Neuronal stem cell (in vitro differentiated cells): Measurements from ENCODE around the gene COL25A1.

ENCODE experiments used
- DNase-seq: peaks from one replicate; pipeline ENCODE4 v3.0.0-alpha.2; 2013; ENCODE audit warnings: low spot score
- H2AFZ ChIP-seq: one replicate; pipeline ENCODE4 v1.6.1; 2013; ENCODE audit warnings: mild to moderate bottlenecking, low read length, inconsistent platforms
- H2AK5ac ChIP-seq: 2 replicates; pipeline ENCODE4 v1.6.1; 2013; ENCODE audit warnings: low read depth, mild to moderate bottlenecking, inconsistent platforms, low read length, moderate library complexity, mixed read lengths
- H2BK120ac ChIP-seq: 2 replicates; pipeline ENCODE4 v1.6.1; 2013; ENCODE audit warnings: low read depth, mild to moderate bottlenecking, inconsistent platforms, low read length, moderate library complexity, mixed read lengths
- H2BK12ac ChIP-seq: one replicate; pipeline ENCODE4 v1.6.1; 2013; ENCODE audit warnings: low read length, inconsistent platforms
- H2BK15ac ChIP-seq: 2 replicates; pipeline ENCODE4 v1.6.1; 2013; ENCODE audit warnings: mild to moderate bottlenecking, low read length, inconsistent platforms, mixed read lengths
- H2BK5ac ChIP-seq: one replicate; pipeline ENCODE4 v1.6.1; 2013; ENCODE audit warnings: inconsistent platforms, mild to moderate bottlenecking, low read length, moderate library complexity
- H3K14ac ChIP-seq: one replicate; pipeline ENCODE4 v1.6.1; 2013; ENCODE audit warnings: low read length, inconsistent platforms
- H3K18ac ChIP-seq: 2 replicates; pipeline ENCODE4 v1.6.1; 2013; ENCODE audit warnings: low read length, inconsistent platforms
- H3K23ac ChIP-seq: 2 replicates; pipeline ENCODE4 v1.6.1; 2013; ENCODE audit warnings: low read depth, mild to moderate bottlenecking, mixed read lengths, low read length, inconsistent platforms; ENCODE audit not compliant: poor library complexity
- H3K27ac ChIP-seq: replicated peaks from 3 replicates; pipeline ENCODE4 v1.5.1; 2013; ENCODE audit warnings: low read length, inconsistent platforms
- H3K27me3 ChIP-seq, 3 experiments: 2 replicates each; pipeline ENCODE4 v1.6.1; 2013; ENCODE audit warnings: low read length in 3 of 3, mild to moderate bottlenecking in 2 of 3, inconsistent platforms in 1 of 3, low read depth in 1 of 3, mixed read lengths in 1 of 3, moderate library complexity in 1 of 3; ENCODE audit not compliant: control insufficient read depth in 3 of 3, insufficient read depth in 3 of 3
- H3K36me3 ChIP-seq, 2 donors: replicated peaks in 1 of 2; 2 replicates each; pipeline ENCODE4 v1.6.1; 2013; ENCODE audit warnings: low read length in 2 of 2; ENCODE audit not compliant: control insufficient read depth in 2 of 2, insufficient read depth in 2 of 2
- H3K4ac ChIP-seq: 2 replicates; pipeline ENCODE4 v1.6.1; 2013; ENCODE audit warnings: inconsistent platforms, mild to moderate bottlenecking, low read length, moderate library complexity
- H3K4me1 ChIP-seq, 2 donors: 1 replicate in 1 of 2; 2 replicates in 1 of 2; pipeline ENCODE4 v1.6.1; 2013; ENCODE audit warnings: low read length in 2 of 2, low read depth in 1 of 2; ENCODE audit not compliant: control insufficient read depth in 2 of 2, insufficient read depth in 1 of 2
- H3K4me2 ChIP-seq: one replicate; pipeline ENCODE4 v1.6.1; 2013; ENCODE audit warnings: mild to moderate bottlenecking, low read length, inconsistent platforms; ENCODE audit not compliant: insufficient read depth, poor library complexity, severe bottlenecking
- H3K4me3 ChIP-seq, 2 donors: 2 replicates each; pipeline ENCODE4 v1.5.1; 2013; ENCODE audit warnings: low read length in 2 of 2, mild to moderate bottlenecking in 2 of 2, inconsistent platforms in 1 of 2, moderate library complexity in 1 of 2
- H3K79me1 ChIP-seq: one replicate; pipeline ENCODE4 v1.6.1; 2013; ENCODE audit warnings: low read depth, mild to moderate bottlenecking, inconsistent platforms, low read length, moderate library complexity
- H3K9ac ChIP-seq: one replicate; pipeline ENCODE4 v1.6.1; 2013; ENCODE audit warnings: mild to moderate bottlenecking, low read depth, low read length, inconsistent platforms; ENCODE audit not compliant: poor library complexity
- H3K9me3 ChIP-seq, 2 donors: replicated peaks in 1 of 2; 2 replicates each; pipeline versions ENCODE3 to v1.6.1; 2013; ENCODE audit warnings: low read length in 2 of 2, mild to moderate bottlenecking in 2 of 2, inconsistent platforms in 1 of 2, low read depth in 1 of 2, mixed read lengths in 1 of 2, moderate library complexity in 1 of 2; ENCODE audit not compliant: control insufficient read depth in 2 of 2, insufficient read depth in 1 of 2
- H4K8ac ChIP-seq: one replicate; pipeline ENCODE4 v1.6.1; 2013; ENCODE audit warnings: low read depth, mild to moderate bottlenecking, inconsistent platforms, low read length, moderate library complexity
- H4K91ac ChIP-seq: one replicate; pipeline ENCODE4 v1.6.1; 2013; ENCODE audit warnings: low read length, low read depth, mild to moderate bottlenecking, inconsistent platforms; ENCODE audit not compliant: poor library complexity
- WGBS, 2 donors: extraction: QIAGEN DNeasy Blood & Tissue Kit; methylation state at CpG; one replicate each; pipeline ENCODE4 v1.1.7; 2013; ENCODE audit warnings: missing lambda C conversion rate in 2 of 2, mixed read lengths in 1 of 2; ENCODE audit not compliant: insufficient read length in 2 of 2, insufficient replicate concordance in 1 of 2; ENCODE audit errors: extremely low coverage in 2 of 2; 5-methylcytosine and 5-hydroxymethylcytosine counted together

COL25A1 gene

GRCh38 chr4:109121561-109121960, 180.9 kb downstream of the COL25A1 start:
- H3K79me1 ChIP-seq, result no peaks in the 10 kb centered on the region
- H3K27ac ChIP-seq, result no peak overlapping the region
- H2BK5ac ChIP-seq, result no peak overlapping the region
- H2BK15ac ChIP-seq, result no peak overlapping the region
- H3K4me1 ChIP-seq, result no peaks in the 10 kb centered on the region
- H4K8ac ChIP-seq, result no peak overlapping the region
- H3K36me3 ChIP-seq, result no peaks in the 10 kb centered on the region
- H2BK12ac ChIP-seq, result no peak overlapping the region
- no peaks in the 10 kb centered on the region for H3K9me3 ChIP-seq
- H3K9ac ChIP-seq, result no peak overlapping the region
- H2BK120ac ChIP-seq, result no peak overlapping the region
- no peak overlapping the region for H3K18ac ChIP-seq
- no CpG with 5 or more reads among the region's 1 CpG for WGBS, 2 donors
- no peak overlapping the region for H4K91ac ChIP-seq
- H3K27me3 ChIP-seq, result no peaks in the 10 kb centered on the region
- no peak overlapping the region for H3K23ac ChIP-seq
- no peak overlapping the region for H2AK5ac ChIP-seq
- H3K4me2 ChIP-seq, result no peak overlapping the region
- H2AFZ ChIP-seq, result no peak overlapping the region
- DNase-seq, result no peak
- H3K4ac ChIP-seq, result no peak overlapping the region
- H3K4me3 ChIP-seq, result no peak overlapping the region
- H3K14ac ChIP-seq, result no peak overlapping the region

DNA sequence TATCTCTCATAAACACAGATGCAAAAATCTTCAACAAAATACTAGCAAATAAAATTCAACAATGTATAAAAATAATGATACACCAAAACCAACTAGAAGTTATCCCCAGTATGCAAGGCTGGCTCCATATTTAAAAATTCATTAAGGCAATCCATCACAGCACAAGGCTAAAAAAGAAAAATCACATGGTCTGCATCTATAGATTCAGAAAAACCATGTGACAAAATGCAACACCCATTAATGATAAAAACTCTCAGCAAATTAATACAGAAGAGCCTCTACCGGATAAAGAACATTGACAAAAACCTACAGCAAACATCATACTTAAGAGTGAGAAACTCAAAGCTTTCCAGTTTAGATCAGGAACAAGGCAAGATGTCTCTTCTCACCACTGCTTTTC, 182.6 kb downstream of the COL25A1 start:
- H2BK12ac ChIP-seq, result no peak overlapping the region
- H3K27me3 ChIP-seq, result peaks cover 0 to 4% (median 0%) of the 10 kb centered on the region in 3 experiments
- H2BK120ac ChIP-seq, result no peak overlapping the region
- H3K36me3 ChIP-seq, result no peaks in the 10 kb centered on the region
- no peak overlapping the region for H4K8ac ChIP-seq
- no peak overlapping the region for H3K14ac ChIP-seq
- no peak overlapping the region for H2AFZ ChIP-seq
- H2BK5ac ChIP-seq, result no peak overlapping the region
- H2BK15ac ChIP-seq, result no peak overlapping the region
- H3K9ac ChIP-seq, result no peak overlapping the region
- H3K79me1 ChIP-seq, result no peaks in the 10 kb centered on the region
- no peak overlapping the region for H3K27ac ChIP-seq
- H2AK5ac ChIP-seq, result no peak overlapping the region
- no peaks in the 10 kb centered on the region for H3K4me1 ChIP-seq
- no peak overlapping the region for H4K91ac ChIP-seq
- no peaks in the 10 kb centered on the region for H3K9me3 ChIP-seq
- no peak overlapping the region for H3K23ac ChIP-seq
- DNase-seq, result no peak
- H3K4me2 ChIP-seq, result no peak overlapping the region
- no peak overlapping the region for H3K4ac ChIP-seq
- H3K18ac ChIP-seq, result no peak overlapping the region
- H3K4me3 ChIP-seq, result no peak overlapping the region
- WGBS, 2 donors, result no CpG with 5 or more reads among the region's 1 CpG

DNA sequence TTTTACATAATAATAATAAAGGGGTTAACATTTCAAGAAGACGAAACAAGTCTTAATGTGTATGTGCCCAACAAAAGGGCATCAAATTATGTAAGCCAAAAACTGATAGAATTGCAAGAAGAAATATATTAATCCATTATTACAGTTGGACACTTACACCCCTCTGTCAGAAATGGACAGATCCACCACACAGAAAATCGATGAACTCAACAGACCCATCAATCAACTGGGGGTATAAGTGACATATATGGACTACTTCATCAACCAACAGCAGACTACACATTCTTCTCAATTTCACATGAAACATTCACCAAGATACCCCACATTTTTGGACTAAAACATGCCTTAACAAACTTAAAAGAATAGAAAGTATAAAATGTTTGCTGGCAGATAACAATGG, 183.8 kb downstream of the COL25A1 start:
- Histone ChIP-seq H3K14ac (no peak overlapping the region), H2AK5ac (no peak overlapping the region), H3K36me3 (no peaks in the 10 kb centered on the region), H2BK12ac (no peak overlapping the region), H2AFZ (no peak overlapping the region), H3K4me2 (no peak overlapping the region), H2BK15ac (no peak overlapping the region), H4K91ac (no peak overlapping the region), H3K9me3 (no peaks in the 10 kb centered on the region), H3K9ac (no peak overlapping the region), H3K4me1 (no peaks in the 10 kb centered on the region), H4K8ac (no peak overlapping the region), H2BK120ac (no peak overlapping the region), H3K79me1 (no peaks in the 10 kb centered on the region), H3K27me3 (peaks cover 0 to 6% (median 0%) of the 10 kb centered on the region in 3 experiments), H2BK5ac (no peak overlapping the region), H3K4me3 (no peak overlapping the region), H3K4ac (no peak overlapping the region), H3K23ac (no peak overlapping the region), H3K27ac (no peak overlapping the region), H3K18ac (no peak overlapping the region)
- no peak for DNase-seq
- WGBS, 2 donors, result no CpG with 5 or more reads among the region's 2 CpGs

DNA sequence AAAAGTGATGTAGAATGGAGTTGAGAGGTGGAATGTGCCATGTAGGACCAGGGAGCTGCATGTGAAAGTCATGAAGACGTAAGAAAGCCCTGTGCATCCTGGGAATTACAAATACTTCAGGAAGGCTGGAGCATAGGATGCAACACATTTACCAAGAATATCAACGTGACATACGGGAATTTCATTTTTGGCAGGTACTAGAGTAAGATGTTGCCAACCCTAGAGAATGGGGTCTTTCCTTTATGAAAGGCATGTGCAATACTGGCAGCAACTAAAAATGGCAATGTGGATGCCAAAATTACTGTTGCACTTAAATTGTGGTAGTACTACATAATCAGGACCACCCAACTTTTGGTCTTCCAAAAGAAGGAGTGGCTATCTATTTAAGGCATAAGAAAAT, 188.0 kb downstream of the COL25A1 start:
- WGBS, 2 donors, result no CpG with 5 or more reads among the region's 3 CpGs
- Histone ChIP-seq H2AK5ac (no peak overlapping the region), H2BK120ac (no peak overlapping the region), H3K27ac (no peak overlapping the region), H2BK15ac (no peak overlapping the region), H3K36me3 (no peaks in the 10 kb centered on the region), H2AFZ (no peak overlapping the region), H4K8ac (no peak overlapping the region), H3K4ac (no peak overlapping the region), H3K9me3 (no peaks in the 10 kb centered on the region), H3K23ac (no peak overlapping the region), H3K79me1 (no peaks in the 10 kb centered on the region), H2BK5ac (no peak overlapping the region), H2BK12ac (no peak overlapping the region), H3K14ac (no peak overlapping the region), H3K4me1 (no peaks in the 10 kb centered on the region), H3K4me2 (no peak overlapping the region), H3K4me3 (no peak overlapping the region), H3K18ac (no peak overlapping the region), H3K9ac (no peak overlapping the region), H3K27me3 (peaks cover 0 to 6% (median 0%) of the 10 kb centered on the region in 3 experiments), H4K91ac (no peak overlapping the region)
- DNase-seq, result no peak
